ENCODE measurements around the gene KRT17. TPM values are rescaled to one million over a fixed set of nuclear protein-coding genes. Genes with fewer than 3 reads are reported as not detected.
"Not testable (repeated sequence)": the region's sequence is repeated elsewhere in the genome, so short reads cannot be mapped to it uniquely, and the experiment has no call there.

KRT17 gene
- total RNA-seq, 2 donors from 2014 or later = 4.4 to 5.9 TPM

GRCh38 chr17:41614098-41614497 lies 10.3 kb downstream of the KRT17 start:
- Histone ChIP-seq H3K9me3 (no peaks in the 10 kb centered on the region), H3K27me3 (no peaks in the 10 kb centered on the region), H3K4me3 (no peak overlapping the region), H3K36me3 (replicated peaks in 1 of 2; ENCODE audit: insufficient read depth in 1 of 2, low read depth in 2 of 2) (no peaks in the 10 kb centered on the region), H3K27ac (no peak overlapping the region), H3K4me1 (no peaks in the 10 kb centered on the region)
- no peak for TF ChIP-seq CTCF (IDR thresholded peaks at IDR 0.05)
- intact Hi-C loops (cut with DNase I) = no loop called here
- DNase-seq (no peak), ATAC-seq (no peak)
- WGBS, 2 donors = 60 to 69% methylated on average over 1 to 5 of the region's 5 CpGs

GRCh38 chr17:41613277-41614082 lies 10.9 kb downstream of the KRT17 start:
- 69 to 79% methylated on average over 9 to 11 of the region's 11 CpGs for WGBS, 2 donors
- Histone ChIP-seq H3K27me3 (no peaks in the 10 kb centered on the region), H3K4me1 (no peaks in the 10 kb centered on the region), H3K27ac (no peak overlapping the region), H3K4me3 (no peak overlapping the region), H3K9me3 (no peaks in the 10 kb centered on the region), H3K36me3 (replicated peaks in 1 of 2; ENCODE audit: insufficient read depth in 1 of 2, low read depth in 2 of 2) (no peaks in the 10 kb centered on the region)
- intact Hi-C loops (cut with DNase I) = no loop called here
- TF ChIP-seq CTCF (IDR thresholded peaks at IDR 0.05) (no peak), POLR2A (IDR thresholded peaks at IDR 0.05) (no peak)
- ATAC-seq = no peak
- DNase-seq = no peak

- WGBS, 2 donors = 64 to 82% methylated on average over 18 to 31 of the region's 31 CpGs
- H3K27me3 ChIP-seq; H3K4me3 ChIP-seq; H3K4me1 ChIP-seq; H3K27ac ChIP-seq; ATAC-seq; H3K36me3 ChIP-seq (replicated peaks in 1 of 2; ENCODE audit: insufficient read depth in 1 of 2, low read depth in 2 of 2); H3K9me3 ChIP-seq; intact Hi-C loops (cut with DNase I); DNase-seq: not testable (repeated sequence)
Observed at GRCh38 chr17:41612376-41613160, 11.8 kb downstream of the KRT17 start, which contains the start of gene KRT16. Gene KRT16 (minus strand): TSS chr17:41612767. CDS start chr17:41612688, 79 bp downstream.

- Histone ChIP-seq H3K36me3 (replicated peaks in 1 of 2; ENCODE audit: insufficient read depth in 1 of 2, low read depth in 2 of 2) (no peaks in the 10 kb centered on the region), H3K4me1 (no peaks in the 10 kb centered on the region), H3K27ac (no peak overlapping the region), H3K27me3 (no peaks in the 10 kb centered on the region), H3K9me3 (no peaks in the 10 kb centered on the region), H3K4me3 (no peak overlapping the region)
- intact Hi-C loops (cut with DNase I) = no loop called here
- TF ChIP-seq POLR2A (IDR thresholded peaks at IDR 0.05) = no peak
- TF ChIP-seq CTCF (IDR thresholded peaks at IDR 0.05) = no peak
- WGBS, 2 donors = 69 to 72% methylated on average over 25 of the region's 25 CpGs
- no peak for DNase-seq
- no peak for ATAC-seq
Observed at GRCh38 chr17:41610965-41611640, 13.3 kb downstream of the KRT17 start.

GRCh38 chr17:41610061-41610517 lies 14.3 kb downstream of the KRT17 start:
- 10 to 12% methylated on average over 8 to 10 of the region's 10 CpGs for WGBS, 2 donors
- H3K27ac ChIP-seq; H3K4me1 ChIP-seq; intact Hi-C loops (cut with DNase I); H3K9me3 ChIP-seq; ATAC-seq; H3K4me3 ChIP-seq; H3K27me3 ChIP-seq; H3K36me3 ChIP-seq (replicated peaks in 1 of 2; ENCODE audit: insufficient read depth in 1 of 2, low read depth in 2 of 2): not testable (repeated sequence)
- peak in 1 of 4 donors; percentile 16 for DNase-seq

- intact Hi-C loops (cut with DNase I) = not testable (repeated sequence)
Observed at GRCh38 chr17:41606930-41607329, 17.4 kb downstream of the KRT17 start.

More at GRCh38 chr17:41606930-41607329, 17.4 kb downstream of the KRT17 start:
- DNase-seq; H3K4me3 ChIP-seq; ATAC-seq; H3K36me3 ChIP-seq (replicated peaks in 1 of 2; ENCODE audit: insufficient read depth in 1 of 2, low read depth in 2 of 2); H3K4me1 ChIP-seq; H3K9me3 ChIP-seq; H3K27me3 ChIP-seq; H3K27ac ChIP-seq: not testable (repeated sequence)
- 60 to 62% methylated on average over 4 of the region's 4 CpGs for WGBS, 2 donors
